ENCODE results near the gene LKAAEAR1.
"Not testable (repeated sequence)": the region's sequence is repeated elsewhere in the genome, so short reads cannot be mapped to it uniquely, and the experiment has no call there.

The LKAAEAR1 gene

DNA sequence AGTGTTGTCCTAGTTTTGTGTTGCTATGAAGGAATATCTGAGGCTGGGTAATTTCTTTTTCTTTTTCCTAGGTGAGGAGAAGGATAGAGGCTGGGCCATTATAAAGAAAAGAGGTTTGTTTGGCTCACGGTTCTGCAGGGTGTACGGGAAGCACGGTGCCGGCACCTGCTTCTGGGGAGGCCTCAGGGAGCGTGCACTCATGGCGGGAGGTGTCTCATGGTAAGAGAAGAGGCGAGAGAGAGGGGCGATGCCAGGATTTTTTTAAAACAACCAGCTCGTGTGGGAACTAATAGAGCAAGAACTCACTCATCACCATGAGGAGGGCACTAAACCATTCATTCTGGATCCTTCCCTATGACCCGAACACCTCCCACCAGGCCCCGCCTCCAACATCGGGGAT, 37.4 kb upstream of the LKAAEAR1 start:
- TF ChIP-seq, protein P1, sequence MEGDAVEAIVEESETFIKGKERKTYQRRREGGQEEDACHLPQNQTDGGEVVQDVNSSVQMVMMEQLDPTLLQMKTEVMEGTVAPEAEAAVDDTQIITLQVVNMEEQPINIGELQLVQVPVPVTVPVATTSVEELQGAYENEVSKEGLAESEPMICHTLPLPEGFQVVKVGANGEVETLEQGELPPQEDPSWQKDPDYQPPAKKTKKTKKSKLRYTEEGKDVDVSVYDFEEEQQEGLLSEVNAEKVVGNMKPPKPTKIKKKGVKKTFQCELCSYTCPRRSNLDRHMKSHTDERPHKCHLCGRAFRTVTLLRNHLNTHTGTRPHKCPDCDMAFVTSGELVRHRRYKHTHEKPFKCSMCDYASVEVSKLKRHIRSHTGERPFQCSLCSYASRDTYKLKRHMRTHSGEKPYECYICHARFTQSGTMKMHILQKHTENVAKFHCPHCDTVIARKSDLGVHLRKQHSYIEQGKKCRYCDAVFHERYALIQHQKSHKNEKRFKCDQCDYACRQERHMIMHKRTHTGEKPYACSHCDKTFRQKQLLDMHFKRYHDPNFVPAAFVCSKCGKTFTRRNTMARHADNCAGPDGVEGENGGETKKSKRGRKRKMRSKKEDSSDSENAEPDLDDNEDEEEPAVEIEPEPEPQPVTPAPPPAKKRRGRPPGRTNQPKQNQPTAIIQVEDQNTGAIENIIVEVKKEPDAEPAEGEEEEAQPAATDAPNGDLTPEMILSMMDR (IDR thresholded peaks at IDR 0.05; ENCODE audit: low read depth, low read length, missing control alignments) = no peak
- DNase-seq (ENCODE audit: low read depth) = no peak
- in situ Hi-C loops (cut with HindIII; ENCODE audit: low sequenced_read_pairs) = no loop called here

DNA sequence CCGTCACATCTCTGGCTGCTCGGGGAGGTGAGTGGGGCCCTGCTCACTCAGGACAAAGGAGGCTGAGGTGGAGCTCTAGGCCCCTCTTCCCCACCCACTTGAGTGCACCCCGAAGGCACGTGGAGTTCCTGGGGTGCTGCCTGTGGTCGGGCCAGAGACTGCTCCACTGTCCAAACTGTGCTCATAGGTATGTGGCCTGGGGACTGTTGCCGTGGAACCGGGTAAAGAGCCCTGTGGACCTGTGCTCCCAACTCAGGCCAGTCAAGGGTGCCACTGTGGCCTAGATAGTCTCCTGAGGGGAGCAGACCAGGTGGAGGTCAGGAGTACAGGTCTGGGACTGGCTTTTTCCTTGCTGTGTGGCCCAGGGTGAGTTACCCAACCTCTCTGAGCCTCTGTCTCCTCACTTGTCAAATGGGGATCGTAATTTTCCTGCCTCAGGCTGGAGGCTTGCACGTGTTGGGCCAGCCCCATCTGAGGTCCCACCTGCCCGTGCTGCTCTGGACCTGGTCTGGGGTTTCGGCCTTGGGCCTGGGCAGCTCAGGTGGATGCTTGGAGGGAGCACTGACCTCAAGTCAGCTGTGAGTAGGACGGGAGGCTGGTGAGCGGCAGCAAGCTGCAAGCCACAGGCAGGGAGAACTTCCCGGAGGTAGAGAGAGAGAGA, 35.6 kb upstream of the LKAAEAR1 start:
- H3K4me3 ChIP-seq (ENCODE audit: low read depth, low read length) = no peak overlapping the region
- DNase-seq (ENCODE audit: low read depth) = no peak
- in situ Hi-C loops (cut with HindIII; ENCODE audit: low sequenced_read_pairs) = no loop called here
- TF ChIP-seq, protein P1 (IDR thresholded peaks at IDR 0.05; ENCODE audit: low read depth, low read length, missing control alignments) = no peak

More for the DNA sequence above, 37.4 kb upstream of the LKAAEAR1 start:
- H3K4me3 ChIP-seq (ENCODE audit: low read depth, low read length) = no peak overlapping the region

DNA sequence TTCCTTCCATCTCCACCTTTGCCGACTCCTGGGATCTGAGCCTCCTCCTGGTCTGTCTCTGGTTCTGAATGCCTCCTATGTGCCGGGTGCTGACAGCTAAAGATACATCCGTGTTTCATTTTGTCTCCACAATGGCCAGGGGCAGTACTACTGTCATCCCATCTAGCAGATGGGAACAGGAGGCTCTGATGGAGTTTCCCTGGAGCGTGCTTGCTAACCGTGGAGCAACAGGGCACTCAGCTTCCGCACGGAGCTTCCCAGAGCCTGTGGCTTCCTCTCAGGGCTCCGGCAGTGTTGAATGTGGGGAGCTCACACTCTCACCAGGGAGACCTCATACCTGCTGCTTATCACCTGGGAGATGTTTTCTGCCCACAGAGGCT, 35.1 kb upstream of the LKAAEAR1 start:
- TF ChIP-seq, protein P1 (IDR thresholded peaks at IDR 0.05; ENCODE audit: low read depth, low read length, missing control alignments) = no peak
- no peak for DNase-seq (ENCODE audit: low read depth)
- in situ Hi-C loops (cut with HindIII; ENCODE audit: low sequenced_read_pairs) = no loop called here
- no peak overlapping the region for H3K4me3 ChIP-seq (ENCODE audit: low read depth, low read length)

DNA sequence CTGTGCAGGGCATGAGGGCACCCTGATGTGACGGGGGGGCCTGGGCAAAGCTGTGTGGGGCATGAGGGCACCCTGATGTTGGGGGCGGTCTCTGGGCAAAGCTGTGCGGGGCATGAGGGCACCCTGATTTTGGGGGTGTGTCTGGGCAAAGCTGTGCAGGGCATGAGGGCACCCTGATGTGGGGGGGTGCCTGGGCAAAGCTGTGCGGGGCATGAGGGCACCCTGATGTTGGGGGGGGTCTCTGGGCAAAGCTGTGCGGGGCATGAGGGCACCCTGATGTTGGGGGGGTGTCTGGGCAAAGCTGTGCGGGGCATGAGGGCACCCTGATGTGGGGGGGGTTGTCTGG, 33.2 kb upstream of the LKAAEAR1 start:
- DNase-seq (ENCODE audit: low read depth); H3K4me3 ChIP-seq (ENCODE audit: low read depth, low read length); in situ Hi-C loops (cut with HindIII; ENCODE audit: low sequenced_read_pairs): not testable (repeated sequence)

DNA sequence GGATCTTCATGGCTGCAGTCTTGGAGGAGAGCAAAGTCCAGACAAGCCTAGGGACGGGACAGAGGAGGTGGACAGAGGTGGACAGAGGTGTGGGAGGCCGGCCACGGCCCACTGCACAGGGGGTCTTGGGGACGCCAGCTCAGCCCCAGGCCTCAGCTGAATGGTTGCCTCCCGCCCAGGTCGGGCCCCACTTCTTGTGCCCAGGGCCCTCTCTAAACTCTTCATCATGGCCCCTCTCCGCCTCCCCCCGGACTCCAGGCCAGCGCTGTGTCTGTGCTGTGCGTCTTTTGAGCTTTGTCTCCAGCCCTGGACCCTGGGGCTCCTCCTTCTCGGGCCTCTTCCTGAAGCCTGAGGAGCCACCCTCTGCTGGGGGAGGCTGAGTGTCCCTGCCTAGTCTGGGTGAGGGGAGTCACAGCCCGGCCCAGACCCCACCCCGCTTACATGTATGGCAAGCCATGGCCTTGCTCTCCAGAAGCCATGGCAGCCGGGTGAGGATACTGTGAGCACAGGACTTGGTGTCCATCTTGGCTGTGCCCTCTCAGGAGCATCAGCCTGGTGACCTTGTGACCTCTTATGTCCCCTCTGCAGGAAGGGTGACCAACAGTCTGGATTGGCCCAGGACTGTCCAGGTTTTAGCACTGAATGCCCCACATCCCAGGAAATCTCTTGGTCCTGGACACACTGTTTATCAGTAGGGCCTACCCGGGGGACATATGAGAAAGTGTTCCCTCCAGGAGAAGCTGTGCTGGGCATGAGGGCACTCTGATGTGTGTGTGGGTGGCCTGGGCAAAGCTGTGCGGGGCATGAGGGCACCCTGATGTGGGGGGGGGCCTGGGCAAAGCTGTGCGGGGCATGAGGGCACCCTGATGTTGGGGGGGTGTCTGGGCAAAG, 32.6 kb upstream of the LKAAEAR1 start:
- TF ChIP-seq, protein P1 (IDR thresholded peaks at IDR 0.05; ENCODE audit: low read depth, low read length, missing control alignments) = no peak
- no peak for DNase-seq (ENCODE audit: low read depth)
- no peak overlapping the region for H3K4me3 ChIP-seq (ENCODE audit: low read depth, low read length)
- in situ Hi-C loops (cut with HindIII; ENCODE audit: low sequenced_read_pairs) = no loop called here

DNA sequence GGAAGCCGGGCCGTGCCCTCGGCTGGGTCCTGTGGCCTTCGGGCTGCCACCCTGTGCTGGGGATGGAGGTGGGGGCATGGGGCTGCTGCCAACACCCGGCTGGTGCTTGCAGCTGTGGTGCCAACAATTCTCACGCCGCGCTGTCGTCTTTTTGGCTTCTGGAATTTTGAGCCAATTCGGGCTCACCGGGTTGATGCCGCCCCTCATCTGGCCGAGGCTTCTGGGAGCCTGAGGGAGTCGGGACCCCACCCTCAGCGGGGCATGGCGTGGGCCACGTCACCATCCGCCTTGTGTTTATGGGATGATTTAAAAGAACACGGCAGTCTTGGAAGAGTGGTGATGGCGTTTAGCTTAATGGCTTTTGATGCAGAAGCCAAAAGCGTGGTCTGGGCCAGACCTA, 31.8 kb upstream of the LKAAEAR1 start:
- in situ Hi-C loops (cut with HindIII; ENCODE audit: low sequenced_read_pairs) = no loop called here
- DNase-seq (ENCODE audit: low read depth) = no peak
- TF ChIP-seq, protein P1 (IDR thresholded peaks at IDR 0.05; ENCODE audit: low read depth, low read length, missing control alignments) = no peak

More for the DNA sequence above, 31.8 kb upstream of the LKAAEAR1 start:
- H3K4me3 ChIP-seq (ENCODE audit: low read depth, low read length) = no peak overlapping the region
